Tibial nerve (tissue), 3 donors: Measurements from ENCODE around the gene IKBIP.

Experiments
- POLR2A ChIP-seq, 2 donors: fragments of 450-650 bp; IDR thresholded peaks; one replicate each; pipeline ENCODE4 v1.6.1; 2017; ENCODE audit warnings: antibody characterized with exemption in 2 of 2, mild to moderate bottlenecking in 2 of 2, moderate library complexity in 2 of 2
- TF ChIP-seq, protein P1 (sequence below), 5 experiments: fragments of 200-600 bp in 3 of 5; fragments of 450-650 bp in 2 of 5; sonication (generic) in 3 of 5; IDR thresholded peaks; one replicate each; pipeline ENCODE4 v1.5.1; 2016 to 2019; ENCODE audit warnings: antibody characterized with exemption in 5 of 5, mild to moderate bottlenecking in 3 of 5, moderate library complexity in 2 of 5

GRCh38 chr12:98646294-98647090 lies 1.9 kb upstream of the IKBIP start:
- TF ChIP-seq, protein P1, sequence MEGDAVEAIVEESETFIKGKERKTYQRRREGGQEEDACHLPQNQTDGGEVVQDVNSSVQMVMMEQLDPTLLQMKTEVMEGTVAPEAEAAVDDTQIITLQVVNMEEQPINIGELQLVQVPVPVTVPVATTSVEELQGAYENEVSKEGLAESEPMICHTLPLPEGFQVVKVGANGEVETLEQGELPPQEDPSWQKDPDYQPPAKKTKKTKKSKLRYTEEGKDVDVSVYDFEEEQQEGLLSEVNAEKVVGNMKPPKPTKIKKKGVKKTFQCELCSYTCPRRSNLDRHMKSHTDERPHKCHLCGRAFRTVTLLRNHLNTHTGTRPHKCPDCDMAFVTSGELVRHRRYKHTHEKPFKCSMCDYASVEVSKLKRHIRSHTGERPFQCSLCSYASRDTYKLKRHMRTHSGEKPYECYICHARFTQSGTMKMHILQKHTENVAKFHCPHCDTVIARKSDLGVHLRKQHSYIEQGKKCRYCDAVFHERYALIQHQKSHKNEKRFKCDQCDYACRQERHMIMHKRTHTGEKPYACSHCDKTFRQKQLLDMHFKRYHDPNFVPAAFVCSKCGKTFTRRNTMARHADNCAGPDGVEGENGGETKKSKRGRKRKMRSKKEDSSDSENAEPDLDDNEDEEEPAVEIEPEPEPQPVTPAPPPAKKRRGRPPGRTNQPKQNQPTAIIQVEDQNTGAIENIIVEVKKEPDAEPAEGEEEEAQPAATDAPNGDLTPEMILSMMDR (IDR thresholded peaks at IDR 0.05): peak in 1 of 5 experiments; percentile 15
- TF ChIP-seq POLR2A (IDR thresholded peaks at IDR 0.05): no peak
